Epithelial cell of proximal tubule (primary cell): Measurements from ENCODE around the gene BRAF. TPM values are rescaled to one million over a fixed set of nuclear protein-coding genes. Genes with fewer than 3 reads are reported as not detected.
"Not testable (repeated sequence)": the region's sequence is repeated elsewhere in the genome, so short reads cannot be mapped to it uniquely, and the experiment has no call there.

ENCODE experiments used
- DNase-seq: peaks from one replicate; pipeline ENCODE4 v3.0.0-alpha.2; 2011; ENCODE audit warnings: low read depth
- H3K4me3 ChIP-seq: 2 replicates; pipeline ENCODE4 v1.5.1; 2011; ENCODE audit warnings: low read depth, mild to moderate bottlenecking, low read length
- CTCF ChIP-seq: conservative IDR thresholded peaks from 2 replicates; pipeline ENCODE4 v1.5.1; 2012; ENCODE audit warnings: low read depth, mild to moderate bottlenecking, low read length
- total RNA-seq: library from RNA; depleted of rRNA; stranded (reverse); fragments of >200 nt; gene quantifications from 2 replicates; pipeline ENCODE4 v1.2.3, GENCODE V29; 2015

Gene BRAF
- total RNA-seq, 1 donor from 2014 or later = 7.3 TPM

- H3K4me3 ChIP-seq = no peak overlapping the region
- TF ChIP-seq CTCF = no peak
- DNase-seq = no peak
Measured at GRCh38 chr7:140889645-140890044, 35.1 kb downstream of the BRAF start.

DNA sequence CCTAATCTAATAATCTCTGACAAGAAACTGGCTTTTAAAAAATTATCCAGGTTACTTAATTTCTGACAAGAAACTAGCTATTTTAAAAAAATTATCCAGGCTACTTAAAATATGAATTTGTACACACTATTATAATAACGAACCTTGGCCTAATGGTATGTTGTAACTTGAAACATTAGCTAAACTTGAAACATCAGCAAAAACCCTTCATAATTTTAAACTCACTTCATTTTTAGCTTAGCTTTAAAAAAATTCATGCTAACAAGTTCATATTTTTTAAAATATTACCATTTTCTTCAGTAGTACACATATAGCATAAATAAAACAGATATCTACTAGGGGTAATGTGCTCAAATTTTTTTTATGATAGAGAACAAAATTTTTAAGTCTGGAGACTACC lies 35.6 kb downstream of the BRAF start:
- no peak overlapping the region for H3K4me3 ChIP-seq
- no peak for DNase-seq
- TF ChIP-seq CTCF = no peak

DNA sequence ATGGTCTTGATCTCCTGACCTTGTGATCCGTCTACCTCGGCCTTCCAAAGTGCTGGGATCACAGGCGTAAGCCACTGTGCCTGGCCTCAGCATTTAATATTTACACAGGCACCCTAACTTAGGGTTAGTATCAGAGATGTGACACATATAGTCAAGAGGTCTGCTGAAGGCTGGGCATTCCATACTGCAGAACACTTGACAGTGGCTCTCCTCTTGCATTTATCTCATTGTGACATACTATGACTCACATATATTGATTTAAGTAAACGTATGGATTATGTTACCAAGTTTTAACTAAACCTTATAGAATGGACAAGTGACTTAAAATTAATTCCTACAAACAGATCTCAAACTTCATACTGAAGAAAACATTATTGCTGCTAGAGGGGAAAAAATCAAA lies 36.6 kb downstream of the BRAF start:
- no peak overlapping the region for H3K4me3 ChIP-seq
- TF ChIP-seq CTCF = no peak
- DNase-seq = no peak

- DNase-seq = no peak
- TF ChIP-seq CTCF = no peak
- no peak overlapping the region for H3K4me3 ChIP-seq
Measured at GRCh38 chr7:140885735-140886334, 38.9 kb downstream of the BRAF start.

DNA sequence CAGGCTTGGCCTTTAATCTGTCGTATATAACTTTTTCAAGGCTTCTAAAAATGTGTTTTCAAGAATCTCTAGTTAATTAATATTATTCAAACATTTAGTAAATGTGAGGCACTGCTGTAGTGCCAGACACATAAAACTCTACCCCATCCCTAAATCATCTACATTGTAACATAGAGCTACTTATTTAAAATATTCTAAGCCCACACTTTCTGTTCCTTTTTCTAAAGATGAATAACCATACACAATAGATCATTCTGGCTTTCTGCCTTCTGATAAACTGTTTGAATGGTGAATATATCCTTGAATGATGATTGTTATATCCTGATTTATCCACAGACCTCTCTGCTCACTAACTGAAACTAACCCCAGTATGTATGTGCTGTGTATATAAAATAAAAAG lies 41.4 kb downstream of the BRAF start:
- no peak for TF ChIP-seq CTCF
- DNase-seq = no peak
- no peak overlapping the region for H3K4me3 ChIP-seq

- H3K4me3 ChIP-seq, DNase-seq: not testable (repeated sequence)
Measured at GRCh38 chr7:140882834-140883233, 41.9 kb downstream of the BRAF start.

DNA sequence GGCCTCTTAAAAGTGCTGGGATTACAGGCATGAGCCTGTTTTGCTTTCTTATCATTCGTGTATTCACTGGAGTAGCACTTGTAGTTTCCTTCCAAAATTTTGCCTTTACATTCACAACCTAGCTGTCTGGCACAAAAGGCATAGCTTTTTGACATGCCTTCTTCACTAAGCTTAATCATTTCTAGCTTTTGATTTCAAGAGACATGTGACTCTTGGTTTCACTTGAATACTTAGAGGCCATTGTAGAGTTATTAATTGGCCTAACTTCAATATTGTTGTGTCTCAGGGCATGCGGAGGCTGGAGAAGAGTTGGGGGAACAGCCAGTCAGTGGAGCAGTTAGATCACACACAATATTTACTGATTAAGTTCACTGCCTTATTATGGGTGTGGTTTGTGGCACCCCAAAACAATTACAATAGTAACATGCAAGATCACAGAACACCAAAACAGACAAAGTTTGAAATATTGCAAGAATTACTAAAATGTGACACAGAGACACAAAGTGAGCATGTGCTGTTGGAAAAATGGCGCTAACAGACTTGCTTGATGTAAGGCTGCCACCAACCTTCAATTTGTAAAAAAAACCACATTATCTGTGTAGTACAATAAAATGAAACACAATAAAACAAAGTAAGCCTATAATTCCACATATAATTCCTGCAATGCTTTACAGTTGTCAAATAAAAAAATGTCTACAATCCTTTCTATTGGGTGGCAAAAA lies 43.1 kb downstream of the BRAF start:
- no peak for DNase-seq
- TF ChIP-seq CTCF = no peak
- H3K4me3 ChIP-seq = no peak overlapping the region
